ENCODE measurements around the gene GREM1.

The GREM1 gene

GRCh38 chr15:32717426-32718226 lies at the start of gene GREM1:
Gene GREM1, plus strand, starts transcription at chr15:32718004. Its CDS starts 12,687 bp downstream, at chr15:32730691.
- peak within 1 kb of the TSS; percentile 44 for H3K4me3 ChIP-seq (ENCODE audit: low read depth, low read length)

GRCh38 chr15:32668942-32669341 lies 48.9 kb upstream of the GREM1 start:
- no peak overlapping the region for H3K4me3 ChIP-seq (ENCODE audit: low read depth, low read length)

- H3K4me3 ChIP-seq (ENCODE audit: low read depth, low read length): no peak overlapping the region
These were observed 47.8 kb upstream of the GREM1 start for GRCh38 chr15:32669896-32670611.

GRCh38 chr15:32670623-32671022 lies 47.2 kb upstream of the GREM1 start:
- no peak overlapping the region for H3K4me3 ChIP-seq (ENCODE audit: low read depth, low read length)

GRCh38 chr15:32671339-32672325 lies 46.2 kb upstream of the GREM1 start:
- no peak overlapping the region for H3K4me3 ChIP-seq (ENCODE audit: low read depth, low read length)

- H3K4me3 ChIP-seq (ENCODE audit: low read depth, low read length): no peak overlapping the region
These were observed 43.1 kb upstream of the GREM1 start for GRCh38 chr15:32674681-32675080.

- no peak overlapping the region for H3K4me3 ChIP-seq (ENCODE audit: low read depth, low read length)
These were observed 42.3 kb upstream of the GREM1 start for GRCh38 chr15:32675466-32675865.

- no peak overlapping the region for H3K4me3 ChIP-seq (ENCODE audit: low read depth, low read length)
These were observed 41.6 kb upstream of the GREM1 start for GRCh38 chr15:32676169-32676568.

GRCh38 chr15:32677238-32677750 lies 40.5 kb upstream of the GREM1 start:
- H3K4me3 ChIP-seq (ENCODE audit: low read depth, low read length): no peak overlapping the region

- H3K4me3 ChIP-seq (ENCODE audit: low read depth, low read length): no peak overlapping the region
These were observed 38.5 kb upstream of the GREM1 start for GRCh38 chr15:32679298-32679690.

GRCh38 chr15:32682569-32682968 lies 35.2 kb upstream of the GREM1 start:
- no peak overlapping the region for H3K4me3 ChIP-seq (ENCODE audit: low read depth, low read length)

GRCh38 chr15:32682977-32683630 lies 34.7 kb upstream of the GREM1 start:
- no peak overlapping the region for H3K4me3 ChIP-seq (ENCODE audit: low read depth, low read length)

GRCh38 chr15:32683906-32684584 lies 33.8 kb upstream of the GREM1 start:
- no peak overlapping the region for H3K4me3 ChIP-seq (ENCODE audit: low read depth, low read length)

- no peak overlapping the region for H3K4me3 ChIP-seq (ENCODE audit: low read depth, low read length)
These were observed 32.2 kb upstream of the GREM1 start for GRCh38 chr15:32685576-32685975.

- no peak overlapping the region for H3K4me3 ChIP-seq (ENCODE audit: low read depth, low read length)
These were observed 30.2 kb upstream of the GREM1 start for GRCh38 chr15:32687556-32687955.

GRCh38 chr15:32688151-32688639 lies 29.6 kb upstream of the GREM1 start:
- H3K4me3 ChIP-seq (ENCODE audit: low read depth, low read length): no peak overlapping the region

GRCh38 chr15:32690941-32691688 lies 26.7 kb upstream of the GREM1 start:
- no peak overlapping the region for H3K4me3 ChIP-seq (ENCODE audit: low read depth, low read length)

- no peak overlapping the region for H3K4me3 ChIP-seq (ENCODE audit: low read depth, low read length)
These were observed 26.1 kb upstream of the GREM1 start for GRCh38 chr15:32691689-32692038.

- no peak overlapping the region for H3K4me3 ChIP-seq (ENCODE audit: low read depth, low read length)
These were observed 25.5 kb upstream of the GREM1 start for GRCh38 chr15:32692286-32692685.
